ENCODE data around the gene IFFO2. TPM values are rescaled to one million over a fixed set of nuclear protein-coding genes. Genes with fewer than 3 reads are reported as not detected.
A peak's percentile ranks its signal among the peaks of the same experiment; 100 is the strongest.

IFFO2 gene
- total and polyA plus RNA-seq, 2 of the 13 experiments (the other 11 are each of a cell fraction or from before 2014, with no cell fraction given): 7.3 to 16.7 TPM

GRCh38 chr1:18913065-18913835 is 43.2 kb downstream of the IFFO2 start (continued):
- TF ChIP-seq ZNF605 (CRISPR knock-in tag; IDR thresholded peaks at IDR 0.05) (peak; percentile 42; the same call in 1 of the 2 replicates), TGIF2 (CRISPR knock-in tag; IDR thresholded peaks at IDR 0.05) (peak; percentile 51; the same call in 1 of the 2 replicates), LCORL (IDR thresholded peaks at IDR 0.05) (no peak), LCORL (CRISPR knock-in tag; IDR thresholded peaks at IDR 0.05) (0 out of 2 replicates have a peak, but pooled peaks have one; percentile 29), HIVEP1 (CRISPR knock-in tag; IDR thresholded peaks at IDR 0.05) (no peak), AHR (CRISPR knock-in tag; IDR thresholded peaks at IDR 0.05) (no peak), ATF7 (IDR thresholded peaks at IDR 0.05) (no peak), ATF7 (CRISPR knock-in tag; IDR thresholded peaks at IDR 0.05) (no peak), SOX6 (IDR thresholded peaks at IDR 0.05) (no peak), SOX6 (CRISPR knock-in tag; IDR thresholded peaks at IDR 0.05) (peak; percentile 64), ZNF773 (CRISPR knock-in tag; IDR thresholded peaks at IDR 0.05; ENCODE audit: borderline replicate concordance) (0 out of 2 replicates have a peak, but pooled peaks have one; percentile 57), ZFP37 (CRISPR knock-in tag; IDR thresholded peaks at IDR 0.05; ENCODE audit: borderline replicate concordance) (peak; percentile 55; the same call in 1 of the 2 replicates), KMT2B (CRISPR knock-in tag; IDR thresholded peaks at IDR 0.05) (no peak), ZNF431 (CRISPR knock-in tag; IDR thresholded peaks at IDR 0.05; ENCODE audit: borderline replicate concordance, low read depth) (no peak), ZNF235 (CRISPR knock-in tag; IDR thresholded peaks at IDR 0.05; ENCODE audit: borderline replicate concordance) (peak; percentile 74; the same call in 1 of the 2 replicates), ZNF350 (CRISPR knock-in tag; IDR thresholded peaks at IDR 0.05; ENCODE audit: borderline replicate concordance, low read depth) (peak; percentile 65; the same call in 1 of the 2 replicates), SALL2 (CRISPR knock-in tag; IDR thresholded peaks at IDR 0.05) (no peak), CENPT (CRISPR knock-in tag; IDR thresholded peaks at IDR 0.05; ENCODE audit: low read depth) (no peak)
- TF ChIP-seq, protein P1, sequence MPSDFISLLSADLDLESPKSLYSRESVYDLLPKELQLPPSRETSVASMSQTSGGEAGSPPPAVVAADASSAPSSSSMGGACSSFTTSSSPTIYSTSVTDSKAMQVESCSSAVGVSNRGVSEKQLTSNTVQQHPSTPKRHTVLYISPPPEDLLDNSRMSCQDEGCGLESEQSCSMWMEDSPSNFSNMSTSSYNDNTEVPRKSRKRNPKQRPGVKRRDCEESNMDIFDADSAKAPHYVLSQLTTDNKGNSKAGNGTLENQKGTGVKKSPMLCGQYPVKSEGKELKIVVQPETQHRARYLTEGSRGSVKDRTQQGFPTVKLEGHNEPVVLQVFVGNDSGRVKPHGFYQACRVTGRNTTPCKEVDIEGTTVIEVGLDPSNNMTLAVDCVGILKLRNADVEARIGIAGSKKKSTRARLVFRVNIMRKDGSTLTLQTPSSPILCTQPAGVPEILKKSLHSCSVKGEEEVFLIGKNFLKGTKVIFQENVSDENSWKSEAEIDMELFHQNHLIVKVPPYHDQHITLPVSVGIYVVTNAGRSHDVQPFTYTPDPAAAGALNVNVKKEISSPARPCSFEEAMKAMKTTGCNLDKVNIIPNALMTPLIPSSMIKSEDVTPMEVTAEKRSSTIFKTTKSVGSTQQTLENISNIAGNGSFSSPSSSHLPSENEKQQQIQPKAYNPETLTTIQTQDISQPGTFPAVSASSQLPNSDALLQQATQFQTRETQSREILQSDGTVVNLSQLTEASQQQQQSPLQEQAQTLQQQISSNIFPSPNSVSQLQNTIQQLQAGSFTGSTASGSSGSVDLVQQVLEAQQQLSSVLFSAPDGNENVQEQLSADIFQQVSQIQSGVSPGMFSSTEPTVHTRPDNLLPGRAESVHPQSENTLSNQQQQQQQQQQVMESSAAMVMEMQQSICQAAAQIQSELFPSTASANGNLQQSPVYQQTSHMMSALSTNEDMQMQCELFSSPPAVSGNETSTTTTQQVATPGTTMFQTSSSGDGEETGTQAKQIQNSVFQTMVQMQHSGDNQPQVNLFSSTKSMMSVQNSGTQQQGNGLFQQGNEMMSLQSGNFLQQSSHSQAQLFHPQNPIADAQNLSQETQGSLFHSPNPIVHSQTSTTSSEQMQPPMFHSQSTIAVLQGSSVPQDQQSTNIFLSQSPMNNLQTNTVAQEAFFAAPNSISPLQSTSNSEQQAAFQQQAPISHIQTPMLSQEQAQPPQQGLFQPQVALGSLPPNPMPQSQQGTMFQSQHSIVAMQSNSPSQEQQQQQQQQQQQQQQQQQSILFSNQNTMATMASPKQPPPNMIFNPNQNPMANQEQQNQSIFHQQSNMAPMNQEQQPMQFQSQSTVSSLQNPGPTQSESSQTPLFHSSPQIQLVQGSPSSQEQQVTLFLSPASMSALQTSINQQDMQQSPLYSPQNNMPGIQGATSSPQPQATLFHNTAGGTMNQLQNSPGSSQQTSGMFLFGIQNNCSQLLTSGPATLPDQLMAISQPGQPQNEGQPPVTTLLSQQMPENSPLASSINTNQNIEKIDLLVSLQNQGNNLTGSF (CRISPR knock-in tag; IDR thresholded peaks at IDR 0.05): 0 out of 2 replicates have a peak, but pooled peaks have one; percentile 46
- TF ChIP-seq, protein P2, sequence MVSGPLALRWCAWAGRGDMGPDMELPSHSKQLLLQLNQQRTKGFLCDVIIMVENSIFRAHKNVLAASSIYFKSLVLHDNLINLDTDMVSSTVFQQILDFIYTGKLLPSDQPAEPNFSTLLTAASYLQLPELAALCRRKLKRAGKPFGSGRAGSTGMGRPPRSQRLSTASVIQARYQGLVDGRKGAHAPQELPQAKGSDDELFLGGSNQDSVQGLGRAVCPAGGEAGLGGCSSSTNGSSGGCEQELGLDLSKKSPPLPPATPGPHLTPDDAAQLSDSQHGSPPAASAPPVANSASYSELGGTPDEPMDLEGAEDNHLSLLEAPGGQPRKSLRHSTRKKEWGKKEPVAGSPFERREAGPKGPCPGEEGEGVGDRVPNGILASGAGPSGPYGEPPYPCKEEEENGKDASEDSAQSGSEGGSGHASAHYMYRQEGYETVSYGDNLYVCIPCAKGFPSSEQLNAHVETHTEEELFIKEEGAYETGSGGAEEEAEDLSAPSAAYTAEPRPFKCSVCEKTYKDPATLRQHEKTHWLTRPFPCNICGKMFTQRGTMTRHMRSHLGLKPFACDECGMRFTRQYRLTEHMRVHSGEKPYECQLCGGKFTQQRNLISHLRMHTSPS (CRISPR knock-in tag; IDR thresholded peaks at IDR 0.05; ENCODE audit: low read depth): 0 out of 2 replicates have a peak, but pooled peaks have one; percentile 36
- TF ChIP-seq, protein P3, sequence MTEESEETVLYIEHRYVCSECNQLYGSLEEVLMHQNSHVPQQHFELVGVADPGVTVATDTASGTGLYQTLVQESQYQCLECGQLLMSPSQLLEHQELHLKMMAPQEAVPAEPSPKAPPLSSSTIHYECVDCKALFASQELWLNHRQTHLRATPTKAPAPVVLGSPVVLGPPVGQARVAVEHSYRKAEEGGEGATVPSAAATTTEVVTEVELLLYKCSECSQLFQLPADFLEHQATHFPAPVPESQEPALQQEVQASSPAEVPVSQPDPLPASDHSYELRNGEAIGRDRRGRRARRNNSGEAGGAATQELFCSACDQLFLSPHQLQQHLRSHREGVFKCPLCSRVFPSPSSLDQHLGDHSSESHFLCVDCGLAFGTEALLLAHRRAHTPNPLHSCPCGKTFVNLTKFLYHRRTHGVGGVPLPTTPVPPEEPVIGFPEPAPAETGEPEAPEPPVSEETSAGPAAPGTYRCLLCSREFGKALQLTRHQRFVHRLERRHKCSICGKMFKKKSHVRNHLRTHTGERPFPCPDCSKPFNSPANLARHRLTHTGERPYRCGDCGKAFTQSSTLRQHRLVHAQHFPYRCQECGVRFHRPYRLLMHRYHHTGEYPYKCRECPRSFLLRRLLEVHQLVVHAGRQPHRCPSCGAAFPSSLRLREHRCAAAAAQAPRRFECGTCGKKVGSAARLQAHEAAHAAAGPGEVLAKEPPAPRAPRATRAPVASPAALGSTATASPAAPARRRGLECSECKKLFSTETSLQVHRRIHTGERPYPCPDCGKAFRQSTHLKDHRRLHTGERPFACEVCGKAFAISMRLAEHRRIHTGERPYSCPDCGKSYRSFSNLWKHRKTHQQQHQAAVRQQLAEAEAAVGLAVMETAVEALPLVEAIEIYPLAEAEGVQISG (CRISPR knock-in tag; IDR thresholded peaks at IDR 0.05): peak; percentile 53
